GM12878 (cell line): ENCODE results near the gene MED4. TPM values are rescaled to one million over a fixed set of nuclear protein-coding genes. Genes with fewer than 3 reads are reported as not detected.

Source experiments
- ATAC-seq: fragments of 200-7000 bp; cut with Tn5 transposase; 3 replicates; pipeline ENCODE4 v1.9.1; 2020; ENCODE audit warnings: mild to moderate bottlenecking, moderate library complexity
- BruUV-seq: library from RNA; stranded (reverse); fragments of 400-500 nt; replicated peaks from 2 replicates; lab custom pipeline; 2021; lab: Mats Ljungman, UMichigan
- CTCF ChIA-PET: fragments of 300-600 bp; sonication (Branson Sonifier 250); formaldehyde crosslinking; extraction: SDS; loops from one replicate; lab custom pipeline; 2021; ENCODE audit warnings: inconsistent platforms; lab: Yijun Ruan, JAX
- POLR2A ChIA-PET: fragments of 350-600 bp; formaldehyde crosslinking; extraction: SDS; loops from one replicate; lab custom pipeline; 2021; ENCODE audit warnings: inconsistent platforms; lab: Charles Lee
- RAD21 ChIA-PET: fragments of 300-600 bp; sonication (Branson Sonifier 250); formaldehyde crosslinking; loops from one replicate; lab custom pipeline; 2023; ENCODE audit warnings: antibody characterized with exemption; ENCODE audit not compliant: unreplicated experiment; lab: Charles Lee
- SMC1A ChIA-PET: fragments of 300-600 bp; sonication (Branson Sonifier 250); formaldehyde crosslinking; loops from one replicate; lab custom pipeline; 2023; ENCODE audit not compliant: unreplicated experiment, uncharacterized antibody; lab: Charles Lee
- DNase-seq: peaks from one replicate; pipeline ENCODE4 v3.0.0-alpha.2; 2011; ENCODE audit warnings: low read depth, low spot score
- FAIRE-seq: peaks from 3 replicates; lab custom pipeline; 2011; peaks lifted over from hg19 to GRCh38; lab: Jason Lieb, UNC
- H2AFZ ChIP-seq: 2 replicates; pipeline ENCODE4 v1.6.0; 2011; ENCODE audit warnings: low read depth, low read length, control low read depth; ENCODE audit not compliant: control insufficient read depth
- H3K27ac ChIP-seq: 2 replicates; pipeline ENCODE4 v1.5.1; 2011; ENCODE audit warnings: control low read depth; ENCODE audit not compliant: control insufficient read depth, insufficient read depth
- H3K27me3 ChIP-seq, 2 experiments: replicated peaks in 1 of 2; 2 replicates each; pipeline versions ENCODE4 v1.6.0 to v1.6.1; 2011; ENCODE audit warnings: low read length in 1 of 2; ENCODE audit not compliant: control insufficient read depth in 2 of 2, insufficient read depth in 2 of 2
- H3K36me3 ChIP-seq, 2 experiments: 2 replicates each; pipeline ENCODE4 v1.5.1; 2011; ENCODE audit warnings: low read length in 1 of 2; ENCODE audit not compliant: control insufficient read depth in 2 of 2, insufficient read depth in 2 of 2
- H3K4me1 ChIP-seq: 2 replicates; pipeline ENCODE4 v1.6.1; 2011; ENCODE audit warnings: mild to moderate bottlenecking, low read length, moderate library complexity, mixed read lengths; ENCODE audit not compliant: control insufficient read depth, insufficient read depth
- H3K4me2 ChIP-seq: 2 replicates; pipeline ENCODE4 v1.6.0; 2011; ENCODE audit warnings: control low read depth; ENCODE audit not compliant: control insufficient read depth, insufficient read depth
- H3K4me3 ChIP-seq: fragments of 200-600 bp; sonication (generic); 2 replicates; pipeline ENCODE4 v1.5.1; 2016
- H3K79me2 ChIP-seq: 2 replicates; pipeline ENCODE4 v1.6.0; 2011; ENCODE audit warnings: low read length; ENCODE audit not compliant: control insufficient read depth, insufficient read depth
- H3K9ac ChIP-seq: 2 replicates; pipeline ENCODE4 v1.8.0; 2011; ENCODE audit warnings: low read length, control low read depth, mixed read lengths; ENCODE audit not compliant: control insufficient read depth, insufficient read depth
- H3K9me3 ChIP-seq: replicated peaks from 3 replicates; pipeline ENCODE4 v1.5.1; 2011; ENCODE audit warnings: mild to moderate bottlenecking, low read length; ENCODE audit not compliant: control insufficient read depth, insufficient read depth
- H4K20me1 ChIP-seq: 2 replicates; pipeline ENCODE4 v1.6.0; 2011; ENCODE audit not compliant: control insufficient read depth, insufficient read depth
- BMI1 ChIP-seq: fragments of 450-650 bp; IDR thresholded peaks from 2 replicates; pipeline ENCODE4 v1.6.1; 2016; ENCODE audit warnings: mild to moderate bottlenecking, moderate library complexity, borderline replicate concordance
- EGR1 ChIP-seq, 2 experiments: IDR thresholded peaks; 1 replicate in 1 of 2; 2 replicates in 1 of 2; pipeline ENCODE4 v1.6.1; 2011 to 2012; ENCODE audit warnings: low read depth in 2 of 2, low read length in 2 of 2, borderline replicate concordance in 1 of 2, mild to moderate bottlenecking in 1 of 2, moderate library complexity in 1 of 2
- ELK1 ChIP-seq: IDR thresholded peaks from 2 replicates; pipeline ENCODE4 v1.6.1; 2012; ENCODE audit warnings: low read depth, low read length, improper control_type of control experiment
- NBN ChIP-seq: fragments of 450-650 bp; IDR thresholded peaks from 2 replicates; pipeline ENCODE4 v1.6.1; 2016
- NFIC ChIP-seq: IDR thresholded peaks from 2 replicates; pipeline ENCODE4 v1.6.1; 2012; ENCODE audit warnings: low read depth, mild to moderate bottlenecking, inconsistent platforms, low read length, moderate library complexity
- NFYB ChIP-seq: IDR thresholded peaks from 2 replicates; pipeline ENCODE4 v1.6.1; 2011; ENCODE audit warnings: low read depth, mild to moderate bottlenecking, low read length, improper control_type of control experiment, moderate library complexity; ENCODE audit not compliant: insufficient read depth
- SMAD5 ChIP-seq: IDR thresholded peaks from 2 replicates; pipeline ENCODE4 v1.6.1; 2016; ENCODE audit warnings: antibody characterized with exemption, low read depth
- TBL1XR1 ChIP-seq: IDR thresholded peaks from 2 replicates; pipeline ENCODE4 v1.6.1; 2012; ENCODE audit warnings: low read depth, low read length, improper control_type of control experiment
- WRNIP1 ChIP-seq: IDR thresholded peaks from 2 replicates; pipeline ENCODE4 v1.6.1; 2011; ENCODE audit warnings: low read depth, low read length, improper control_type of control experiment, borderline replicate concordance
- WGBS: methylation state at CpG from one replicate; pipeline ENCODE4 v1.1.6; 2016; ENCODE audit warnings: low lambda C conversion rate; ENCODE audit not compliant: insufficient replicate concordance, insufficient coverage; ENCODE audit errors: missing lambda C conversion rate; 5-methylcytosine and 5-hydroxymethylcytosine counted together
- in situ Hi-C: fragments of 300-500 bp; cut with MboI; formaldehyde crosslinking; loops from 9 replicates; pipeline ENCODE4 v1.14.3; 2018; ENCODE audit warnings: mixed read lengths
- intact Hi-C: fragments of 100-400 bp; cut with micrococcal nuclease; formaldehyde crosslinking; loops from one replicate; pipeline ENCODE4 v1.14.2; 2022; ENCODE audit not compliant: unreplicated experiment
- polyA plus RNA-seq, 11 experiments: library from polyadenylated mRNA; depleted of rRNA in 4 of 11; unstranded in 6 of 11; stranded (reverse) in 5 of 11; fragments of >200 nt; fragmentation: Nextera tagmentation in 4 of 11; fragmentation: Illumina TruSeq in 1 of 11; extraction: Ambion mirVana in 4 of 11; extraction: Trizol in 1 of 11; gene quantifications; 1 replicate in 1 of 11; 2 replicates in 10 of 11; pipeline versions ENCODE4 v1.2.1 to v1.2.3, GENCODE V29; 2011 to 2016; ENCODE audit warnings: inconsistent platforms in 2 of 11, missing spikeins in 2 of 11, low read depth in 1 of 11
- total RNA-seq, 4 experiments: library from RNA; depleted of rRNA in 3 of 4; stranded (reverse); fragments of >200 nt in 3 of 4; fragmentation: Illumina TruSeq in 1 of 4; extraction: Trizol in 1 of 4; gene quantifications; 2 replicates each; pipeline versions ENCODE4 v1.2.1 to v1.2.3, GENCODE V29; 2013 to 2021

MED4 gene
- total and polyA plus RNA-seq, 10 of the 15 experiments (the other 5 are each of a cell fraction or from before 2014, with no cell fraction given): 31.5 to 117 (median 87.4) TPM

GRCh38 chr13:48116808-48117207, 21.9 kb upstream of the MED4 start:
- no peak overlapping the region for H3K4me2 ChIP-seq
- no peak overlapping the region for H3K27ac ChIP-seq
- no peaks in the 10 kb centered on the region; a peak in 1 of 4 replicates for H3K27me3 ChIP-seq
- no peaks in the 10 kb centered on the region; the same call in 2 of the 3 replicates for H3K9me3 ChIP-seq
- TF ChIP-seq WRNIP1: no peak
- TF ChIP-seq NFYB: no peak
- no peak overlapping the region for H2AFZ ChIP-seq
- in situ Hi-C loops (no loop called here), intact Hi-C loops (no loop called here)
- ChIA-PET RAD21 (no interaction called here), CTCF (no interaction called here), POLR2A (no interaction called here), SMC1A (no interaction called here)
- DNase-seq: no peak
- BruUV-seq: no TSS peak
- no peaks in the 10 kb centered on the region for H4K20me1 ChIP-seq
- H3K36me3 ChIP-seq: no peaks in the 10 kb centered on the region
- no peak for ATAC-seq
- H3K79me2 ChIP-seq: no peaks in the 10 kb centered on the region
- 23% methylated on average over 3 of the region's 3 CpGs for WGBS
- no peak overlapping the region for H3K4me3 ChIP-seq
- no peak for FAIRE-seq
- no peak overlapping the region for H3K9ac ChIP-seq
- no peaks in the 10 kb centered on the region for H3K4me1 ChIP-seq

- no peak for FAIRE-seq
- POLR2A ChIA-PET: no interaction called here
- no peak overlapping the region for H2AFZ ChIP-seq
- TF ChIP-seq NFIC (no peak), SMAD5 (no peak), NBN (no peak), EGR1 (IDR thresholded peaks at IDR 0.05; ENCODE audit: borderline replicate concordance in 1 of 2, low read depth in 2 of 2, low read length in 2 of 2) (no peak), ELK1 (no peak), TBL1XR1 (no peak), BMI1 (no peak)
- TF ChIP-seq, all 136 proteins: peak for 0
- Histone ChIP-seq H3K27ac (no peak overlapping the region), H3K79me2 (no peaks in the 10 kb centered on the region), H3K9ac (no peak overlapping the region), H3K4me2 (no peak overlapping the region), H4K20me1 (no peaks in the 10 kb centered on the region), H3K4me3 (no peak overlapping the region), H3K9me3 (no peaks in the 10 kb centered on the region; the same call in 2 of the 3 replicates), H3K27me3 (no peaks in the 10 kb centered on the region), H3K36me3 (no peaks in the 10 kb centered on the region), H3K4me1 (no peaks in the 10 kb centered on the region)
- SMC1A ChIA-PET: no interaction called here
- intact Hi-C loops (no loop called here), in situ Hi-C loops (no loop called here)
- 43% methylated on average over 1 of the region's 1 CpG for WGBS
- ATAC-seq: no peak
- no peak for DNase-seq
- CTCF ChIA-PET: no interaction called here
- RAD21 ChIA-PET: no interaction called here
- BruUV-seq: no TSS peak
These were observed 18.8 kb upstream of the MED4 start for GRCh38 chr13:48113756-48114130.
